Right atrium auricular region (tissue), 2 donors: ENCODE measurements around the gene RPL18. TPM values are rescaled to one million over a fixed set of nuclear protein-coding genes. Genes with fewer than 3 reads are reported as not detected.

Source experiments
- DNase-seq: peaks from one replicate; pipeline ENCODE4 v3.0.0-alpha.2; 2019; ENCODE audit warnings: low spot score
- H3K27ac ChIP-seq, 2 donors: fragments of 200-600 bp; sonication (generic); 1 replicate in 1 of 2; 2 replicates in 1 of 2; pipeline ENCODE4 v1.5.1; 2016 to 2019
- H3K27me3 ChIP-seq, 2 donors: fragments of 200-600 bp; sonication (generic); one replicate each; pipeline versions ENCODE4 v1.5.1 to v1.6.0; 2017 to 2019
- H3K36me3 ChIP-seq: fragments of 200-600 bp; sonication (generic); one replicate; pipeline ENCODE4 v1.5.1; 2016
- H3K4me1 ChIP-seq, 2 donors: fragments of 200-600 bp; sonication (generic); one replicate each; pipeline versions ENCODE4 v1.5.1 to v1.6.0; 2017 to 2019
- H3K4me3 ChIP-seq, 2 donors: fragments of 200-600 bp; sonication (generic); 1 replicate in 1 of 2; 2 replicates in 1 of 2; pipeline ENCODE4 v1.5.1; 2017 to 2019; ENCODE audit warnings: mild to moderate bottlenecking in 1 of 2, moderate library complexity in 1 of 2
- H3K9me3 ChIP-seq, 2 donors: fragments of 200-600 bp; sonication (generic); one replicate each; pipeline ENCODE4 v1.5.1; 2019
- total RNA-seq, 2 donors: library from RNA; depleted of rRNA; stranded (reverse); fragments of >200 nt; gene quantifications; one replicate each; pipeline ENCODE4 v1.1.0, GENCODE V29; 2016
- TF ChIP-seq, protein P1 (sequence below), 2 donors: fragments of 200-600 bp; sonication (generic); IDR thresholded peaks; one replicate each; pipeline ENCODE4 v1.5.1; 2019; ENCODE audit warnings: antibody characterized with exemption in 2 of 2

RPL18 gene
- total RNA-seq, 2 donors from 2014 or later = 846 to 1,334 TPM

DNA sequence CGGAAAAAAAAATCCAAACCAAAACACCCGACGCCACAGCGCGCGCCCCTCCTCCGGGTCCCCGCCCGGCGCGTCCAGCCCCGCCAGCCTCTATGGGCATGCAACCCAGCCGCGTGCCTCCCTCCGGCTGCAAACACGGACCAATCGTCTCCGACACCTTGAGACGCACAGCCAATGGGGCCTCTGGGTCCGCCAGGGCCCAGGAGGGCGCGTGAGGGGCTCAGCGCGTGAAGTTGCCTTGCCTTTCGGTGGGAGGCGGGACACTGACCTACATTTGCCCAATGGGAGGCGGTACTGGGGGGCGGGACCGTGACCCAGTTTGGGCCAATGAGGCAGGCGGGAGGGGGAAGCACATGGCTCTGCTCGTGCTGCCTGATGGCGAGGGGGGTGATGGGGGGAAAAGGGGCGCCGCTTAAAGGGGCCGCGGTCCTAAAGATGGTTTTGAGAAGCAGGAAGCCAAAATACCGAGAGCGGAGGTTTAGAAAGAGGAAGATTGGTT lies 18.5 kb upstream of the RPL18 start:
- Histone ChIP-seq H3K4me1 (peaks cover 0 to 52% of the 10 kb centered on the region in 2 donors), H3K27me3 (no peaks in the 10 kb centered on the region), H3K36me3 (no peaks in the 10 kb centered on the region), H3K9me3 (no peaks in the 10 kb centered on the region), H3K4me3 (peak overlapping the region; percentile 49 to 78), H3K27ac (peak overlapping the region; percentile 97 to 98)
- TF ChIP-seq, protein P1, sequence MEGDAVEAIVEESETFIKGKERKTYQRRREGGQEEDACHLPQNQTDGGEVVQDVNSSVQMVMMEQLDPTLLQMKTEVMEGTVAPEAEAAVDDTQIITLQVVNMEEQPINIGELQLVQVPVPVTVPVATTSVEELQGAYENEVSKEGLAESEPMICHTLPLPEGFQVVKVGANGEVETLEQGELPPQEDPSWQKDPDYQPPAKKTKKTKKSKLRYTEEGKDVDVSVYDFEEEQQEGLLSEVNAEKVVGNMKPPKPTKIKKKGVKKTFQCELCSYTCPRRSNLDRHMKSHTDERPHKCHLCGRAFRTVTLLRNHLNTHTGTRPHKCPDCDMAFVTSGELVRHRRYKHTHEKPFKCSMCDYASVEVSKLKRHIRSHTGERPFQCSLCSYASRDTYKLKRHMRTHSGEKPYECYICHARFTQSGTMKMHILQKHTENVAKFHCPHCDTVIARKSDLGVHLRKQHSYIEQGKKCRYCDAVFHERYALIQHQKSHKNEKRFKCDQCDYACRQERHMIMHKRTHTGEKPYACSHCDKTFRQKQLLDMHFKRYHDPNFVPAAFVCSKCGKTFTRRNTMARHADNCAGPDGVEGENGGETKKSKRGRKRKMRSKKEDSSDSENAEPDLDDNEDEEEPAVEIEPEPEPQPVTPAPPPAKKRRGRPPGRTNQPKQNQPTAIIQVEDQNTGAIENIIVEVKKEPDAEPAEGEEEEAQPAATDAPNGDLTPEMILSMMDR (IDR thresholded peaks at IDR 0.05) = no peak
- DNase-seq = peak; percentile 99

GRCh38 chr19:48636859-48637448 lies 18.0 kb upstream of the RPL18 start, which contains the start of gene DBP:
TSS of gene DBP (minus strand) at chr19:48637379. CDS start at chr19:48636994, 385 bp downstream.
- no peak for DNase-seq
- H3K27ac ChIP-seq = peak within 1 kb of the TSS; percentile 97 to 98
- H3K9me3 ChIP-seq = no peaks in the 10 kb centered on the region
- H3K27me3 ChIP-seq = no peaks in the 10 kb centered on the region
- H3K36me3 ChIP-seq = no peaks in the 10 kb centered on the region
- TF ChIP-seq, protein P1 (IDR thresholded peaks at IDR 0.05) = peak in 1 of 2 donors; percentile 41
- peak within 1 kb of the TSS; percentile 49 to 78 for H3K4me3 ChIP-seq
- H3K4me1 ChIP-seq = peaks cover 0 to 56% of the 10 kb centered on the region in 2 donors

GRCh38 chr19:48635966-48636858 lies 17.2 kb upstream of the RPL18 start:
- TF ChIP-seq, protein P1 (IDR thresholded peaks at IDR 0.05) = no peak
- H3K4me1 ChIP-seq = peaks cover 0 to 62% of the 10 kb centered on the region in 2 donors

GRCh38 chr19:48635263-48635965 lies 16.4 kb upstream of the RPL18 start:
- H3K4me1 ChIP-seq = peaks cover 0 to 70% of the 10 kb centered on the region in 2 donors
- TF ChIP-seq, protein P1 (IDR thresholded peaks at IDR 0.05) = no peak
- no peaks in the 10 kb centered on the region for H3K9me3 ChIP-seq
- H3K27ac ChIP-seq = peak overlapping the region; percentile 97 to 98
- H3K27me3 ChIP-seq = no peaks in the 10 kb centered on the region
- no peaks in the 10 kb centered on the region for H3K36me3 ChIP-seq
- DNase-seq = no peak
- peak overlapping the region; percentile 49 to 78 for H3K4me3 ChIP-seq

More at GRCh38 chr19:48635966-48636858, 17.2 kb upstream of the RPL18 start:
- no peak for DNase-seq
- no peaks in the 10 kb centered on the region for H3K9me3 ChIP-seq
- H3K27me3 ChIP-seq = no peaks in the 10 kb centered on the region
- no peaks in the 10 kb centered on the region for H3K36me3 ChIP-seq
- H3K4me3 ChIP-seq = peak overlapping the region; percentile 49 to 78
- H3K27ac ChIP-seq = peak overlapping the region; percentile 97 to 98

DNA sequence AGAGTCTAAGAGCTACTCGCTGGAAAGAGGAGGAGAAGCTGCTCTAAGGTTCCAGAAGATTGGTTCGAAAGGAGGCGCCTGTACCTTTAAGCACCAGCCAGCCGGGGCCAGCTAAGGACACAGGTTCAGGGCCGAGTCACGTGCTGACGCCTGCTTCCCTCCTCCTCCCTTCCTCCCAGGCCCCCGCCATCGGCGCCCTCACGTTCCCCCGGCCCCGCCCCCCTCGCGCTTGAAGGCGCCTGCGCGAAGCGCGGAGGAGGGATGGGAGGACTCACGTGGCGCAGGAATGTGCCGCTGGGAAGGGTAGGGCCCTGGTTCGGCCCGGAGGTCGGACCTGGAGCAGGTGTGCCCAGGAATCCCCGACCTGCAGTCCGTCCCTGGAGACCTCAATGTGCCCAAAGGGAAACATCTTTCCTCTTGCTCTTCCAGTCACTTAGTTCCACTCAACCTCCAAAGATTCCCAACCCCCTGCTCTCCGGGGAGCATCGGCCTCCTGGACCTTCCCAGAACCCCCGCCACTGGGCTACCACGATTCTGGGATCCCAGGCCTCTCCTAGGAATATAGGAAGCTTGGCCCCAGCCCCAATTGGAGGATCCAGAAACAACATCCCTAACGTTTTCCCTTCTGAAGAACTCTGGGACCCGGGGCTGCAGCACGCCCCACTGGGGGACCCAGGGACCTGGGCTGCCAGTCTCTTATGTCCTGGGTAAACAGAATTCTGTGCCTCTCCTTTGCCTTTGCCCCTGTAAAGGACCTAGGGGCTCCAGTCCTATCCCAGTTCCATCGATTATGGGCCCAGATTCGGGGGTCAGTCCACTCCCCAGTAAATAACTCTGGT lies 15.7 kb upstream of the RPL18 start:
- H3K27me3 ChIP-seq = no peaks in the 10 kb centered on the region
- no peaks in the 10 kb centered on the region for H3K36me3 ChIP-seq
- H3K4me3 ChIP-seq = peak overlapping the region; percentile 3 to 78
- TF ChIP-seq, protein P1 (IDR thresholded peaks at IDR 0.05) = no peak
- H3K4me1 ChIP-seq = peaks cover 0 to 78% of the 10 kb centered on the region in 2 donors
- peak overlapping the region; percentile 97 to 98 for H3K27ac ChIP-seq
- DNase-seq = peak; percentile 98
- no peaks in the 10 kb centered on the region for H3K9me3 ChIP-seq
